Measurements from ENCODE around the gene SHCBP1L. TPM values are rescaled to one million over a fixed set of nuclear protein-coding genes. Genes with fewer than 3 reads are reported as not detected.

Gene SHCBP1L
- total RNA-seq, 1 experiment from 2014 or later = not detected

DNA sequence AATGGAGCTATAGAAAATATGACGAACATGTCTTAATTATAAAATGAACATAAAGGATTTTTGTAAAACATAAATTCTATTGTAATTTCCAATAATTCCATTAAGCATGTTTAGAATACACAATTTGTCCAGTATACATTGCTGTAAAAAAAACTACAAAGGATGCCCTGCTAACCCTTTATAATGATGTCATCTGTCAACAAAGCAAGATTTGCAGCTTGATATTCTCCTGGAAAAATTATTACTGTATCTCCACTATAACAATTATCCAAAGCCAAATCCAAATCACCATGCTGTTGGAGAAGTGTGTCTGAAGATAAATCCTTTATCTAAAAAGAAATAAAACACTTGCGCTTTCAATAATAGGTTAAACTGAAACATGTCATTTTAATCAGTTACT is 47.6 kb downstream of the SHCBP1L start:
- H3K9me3 Mint-ChIP-seq = no peaks in the 10 kb centered on the region
- H3K27me3 Mint-ChIP-seq (ENCODE audit: low read depth) = no peaks in the 10 kb centered on the region
- peaks cover 9% of the 10 kb centered on the region for H3K4me1 Mint-ChIP-seq
- no peak overlapping the region for H3K4me3 Mint-ChIP-seq
- no peak for ATAC-seq
- no peak overlapping the region for H3K27ac Mint-ChIP-seq
- ChIA-PET POLR2A (interaction anchor here (0.6 kb wide), 1 partner anchor 60 kb away, joined by 3 read pairs; no protein-coding TSS in a partner anchor), CTCF (interaction anchor here (2.3 kb wide), 1 partner anchor 57 kb away, joined by 4 read pairs; no protein-coding TSS in a partner anchor)
- DNase-seq (ENCODE audit: low spot score) = no peak
- H3K36me3 Mint-ChIP-seq = no peaks in the 10 kb centered on the region
- no peak for TF ChIP-seq OVOL2 (CRISPR knock-in tag; IDR thresholded peaks at IDR 0.05; ENCODE audit: borderline replicate concordance)
- TF ChIP-seq ZMAT4 (CRISPR knock-in tag; IDR thresholded peaks at IDR 0.05) = no peak
- no peak for TF ChIP-seq ZNF532 (CRISPR knock-in tag; IDR thresholded peaks at IDR 0.05; ENCODE audit: borderline replicate concordance)
- TF ChIP-seq, protein P1, sequence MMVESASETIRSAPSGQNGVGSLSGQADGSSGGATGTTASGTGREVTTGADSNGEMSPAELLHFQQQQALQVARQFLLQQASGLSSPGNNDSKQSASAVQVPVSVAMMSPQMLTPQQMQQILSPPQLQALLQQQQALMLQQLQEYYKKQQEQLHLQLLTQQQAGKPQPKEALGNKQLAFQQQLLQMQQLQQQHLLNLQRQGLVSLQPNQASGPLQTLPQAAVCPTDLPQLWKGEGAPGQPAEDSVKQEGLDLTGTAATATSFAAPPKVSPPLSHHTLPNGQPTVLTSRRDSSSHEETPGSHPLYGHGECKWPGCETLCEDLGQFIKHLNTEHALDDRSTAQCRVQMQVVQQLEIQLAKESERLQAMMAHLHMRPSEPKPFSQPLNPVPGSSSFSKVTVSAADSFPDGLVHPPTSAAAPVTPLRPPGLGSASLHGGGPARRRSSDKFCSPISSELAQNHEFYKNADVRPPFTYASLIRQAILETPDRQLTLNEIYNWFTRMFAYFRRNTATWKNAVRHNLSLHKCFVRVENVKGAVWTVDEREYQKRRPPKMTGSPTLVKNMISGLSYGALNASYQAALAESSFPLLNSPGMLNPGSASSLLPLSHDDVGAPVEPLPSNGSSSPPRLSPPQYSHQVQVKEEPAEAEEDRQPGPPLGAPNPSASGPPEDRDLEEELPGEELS (CRISPR knock-in tag; IDR thresholded peaks at IDR 0.05) = no peak
- TF ChIP-seq NR1H2 (CRISPR knock-in tag; IDR thresholded peaks at IDR 0.05) = no peak
- no peak for TF ChIP-seq ZNF219 (CRISPR knock-in tag; IDR thresholded peaks at IDR 0.05; ENCODE audit: borderline replicate concordance)
- TF ChIP-seq SP1 (CRISPR knock-in tag; conservative IDR thresholded peaks at IDR 0.05) = no peak
- TF ChIP-seq ZNF281 (CRISPR knock-in tag; IDR thresholded peaks at IDR 0.05) = no peak
- TF ChIP-seq, protein P2, sequence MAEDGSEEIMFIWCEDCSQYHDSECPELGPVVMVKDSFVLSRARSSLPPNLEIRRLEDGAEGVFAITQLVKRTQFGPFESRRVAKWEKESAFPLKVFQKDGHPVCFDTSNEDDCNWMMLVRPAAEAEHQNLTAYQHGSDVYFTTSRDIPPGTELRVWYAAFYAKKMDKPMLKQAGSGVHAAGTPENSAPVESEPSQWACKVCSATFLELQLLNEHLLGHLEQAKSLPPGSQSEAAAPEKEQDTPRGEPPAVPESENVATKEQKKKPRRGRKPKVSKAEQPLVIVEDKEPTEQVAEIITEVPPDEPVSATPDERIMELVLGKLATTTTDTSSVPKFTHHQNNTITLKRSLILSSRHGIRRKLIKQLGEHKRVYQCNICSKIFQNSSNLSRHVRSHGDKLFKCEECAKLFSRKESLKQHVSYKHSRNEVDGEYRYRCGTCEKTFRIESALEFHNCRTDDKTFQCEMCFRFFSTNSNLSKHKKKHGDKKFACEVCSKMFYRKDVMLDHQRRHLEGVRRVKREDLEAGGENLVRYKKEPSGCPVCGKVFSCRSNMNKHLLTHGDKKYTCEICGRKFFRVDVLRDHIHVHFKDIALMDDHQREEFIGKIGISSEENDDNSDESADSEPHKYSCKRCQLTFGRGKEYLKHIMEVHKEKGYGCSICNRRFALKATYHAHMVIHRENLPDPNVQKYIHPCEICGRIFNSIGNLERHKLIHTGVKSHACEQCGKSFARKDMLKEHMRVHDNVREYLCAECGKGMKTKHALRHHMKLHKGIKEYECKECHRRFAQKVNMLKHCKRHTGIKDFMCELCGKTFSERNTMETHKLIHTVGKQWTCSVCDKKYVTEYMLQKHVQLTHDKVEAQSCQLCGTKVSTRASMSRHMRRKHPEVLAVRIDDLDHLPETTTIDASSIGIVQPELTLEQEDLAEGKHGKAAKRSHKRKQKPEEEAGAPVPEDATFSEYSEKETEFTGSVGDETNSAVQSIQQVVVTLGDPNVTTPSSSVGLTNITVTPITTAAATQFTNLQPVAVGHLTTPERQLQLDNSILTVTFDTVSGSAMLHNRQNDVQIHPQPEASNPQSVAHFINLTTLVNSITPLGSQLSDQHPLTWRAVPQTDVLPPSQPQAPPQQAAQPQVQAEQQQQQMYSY (CRISPR knock-in tag; IDR thresholded peaks at IDR 0.05) = no peak
- TF ChIP-seq GTF2I (CRISPR knock-in tag; conservative IDR thresholded peaks at IDR 0.05) = no peak
- no peak for TF ChIP-seq CREB1 (CRISPR knock-in tag; IDR thresholded peaks at IDR 0.05)
- no peak for TF ChIP-seq TCF7 (CRISPR knock-in tag; IDR thresholded peaks at IDR 0.05; ENCODE audit: low read depth)
- TF ChIP-seq ZNF396 (CRISPR knock-in tag; IDR thresholded peaks at IDR 0.05; ENCODE audit: borderline replicate concordance) = no peak
- no peak for TF ChIP-seq ATF1 (CRISPR knock-in tag; IDR thresholded peaks at IDR 0.05)
- TF ChIP-seq ZNF423 (CRISPR knock-in tag; IDR thresholded peaks at IDR 0.05) = no peak
- no peak for TF ChIP-seq ZSCAN18 (CRISPR knock-in tag; IDR thresholded peaks at IDR 0.05)
- no peak for TF ChIP-seq CTCF (IDR thresholded peaks at IDR 0.05)
